NCI-H510A treated with DMSO at 0.1 percent for 48 hours (cell line): ENCODE data around the gene TIMM50.
"Not testable (repeated sequence)": the region's sequence is repeated elsewhere in the genome, so short reads cannot be mapped to it uniquely, and the experiment has no call there.

Experiments used
- DNase-seq: peaks from one replicate; lab custom pipeline; 2025; lab: John Stamatoyannopoulos, UW

Gene TIMM50

DNA sequence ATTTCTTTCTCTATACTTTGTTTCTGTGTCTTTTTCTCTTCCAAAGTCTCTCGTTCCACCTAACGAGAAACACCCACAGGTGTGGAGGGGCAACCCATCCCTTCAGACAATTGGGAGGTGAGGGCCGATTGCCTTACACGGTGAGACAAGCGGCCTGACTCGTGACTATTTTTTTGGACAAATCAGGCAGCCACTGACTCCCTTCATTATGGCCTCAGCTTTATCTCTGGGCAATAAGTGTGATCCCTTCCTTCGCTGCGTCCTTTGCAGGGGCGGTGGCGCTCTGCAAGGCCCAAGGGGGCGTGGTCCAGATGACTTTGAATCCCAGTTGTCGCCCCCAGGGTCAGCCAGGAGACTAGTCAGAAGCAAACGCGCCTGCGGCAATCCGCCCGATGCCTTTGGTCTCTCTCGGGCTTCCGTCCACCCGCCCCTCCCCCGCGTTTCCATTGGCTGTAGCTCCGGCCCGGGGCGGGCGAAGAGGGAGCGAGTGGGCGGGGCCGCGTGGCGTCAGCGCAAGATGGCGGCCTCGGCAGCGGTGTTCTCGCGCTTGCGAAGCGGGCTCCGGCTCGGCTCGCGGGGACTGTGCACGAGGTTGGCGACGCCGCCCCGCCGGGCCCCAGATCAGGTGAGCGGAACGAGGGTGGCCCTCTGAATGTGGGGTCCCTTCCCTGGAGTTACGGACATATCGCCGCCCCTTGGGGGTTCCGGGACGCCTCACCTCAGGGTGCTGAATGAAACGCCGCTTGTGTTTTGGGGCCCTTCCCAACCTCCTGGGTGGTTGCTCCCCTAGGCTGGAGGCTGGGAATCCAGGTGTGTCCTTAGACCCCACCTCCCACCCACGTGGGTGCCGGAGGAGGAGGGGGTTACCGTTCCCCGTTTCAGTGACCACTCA, at the start of gene TIMM50:
TSS of gene TIMM50 (plus strand) at position 502 of the 892 bp plus-strand sequence. CDS start at position 518, 16 bp downstream.
- DNase-seq, result peak; percentile 97

DNA sequence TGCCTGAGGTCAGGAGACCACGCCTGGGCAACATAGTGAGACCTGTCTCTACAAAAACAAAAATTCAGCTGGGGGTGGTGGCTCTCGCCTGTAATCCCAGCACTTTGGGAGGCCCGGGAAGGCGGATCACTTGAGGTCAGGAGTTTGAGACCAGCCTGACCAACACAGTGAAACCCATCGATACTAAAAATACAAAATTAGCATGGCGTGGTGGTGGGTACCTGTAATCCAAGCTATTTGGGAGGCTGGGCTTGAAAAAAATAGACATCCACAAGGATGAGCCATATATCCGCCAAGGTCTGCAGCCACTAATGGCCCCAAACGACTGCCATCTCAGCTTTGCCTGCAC, 48.0 kb upstream of the TIMM50 start:
- DNase-seq, result no peak

DNA sequence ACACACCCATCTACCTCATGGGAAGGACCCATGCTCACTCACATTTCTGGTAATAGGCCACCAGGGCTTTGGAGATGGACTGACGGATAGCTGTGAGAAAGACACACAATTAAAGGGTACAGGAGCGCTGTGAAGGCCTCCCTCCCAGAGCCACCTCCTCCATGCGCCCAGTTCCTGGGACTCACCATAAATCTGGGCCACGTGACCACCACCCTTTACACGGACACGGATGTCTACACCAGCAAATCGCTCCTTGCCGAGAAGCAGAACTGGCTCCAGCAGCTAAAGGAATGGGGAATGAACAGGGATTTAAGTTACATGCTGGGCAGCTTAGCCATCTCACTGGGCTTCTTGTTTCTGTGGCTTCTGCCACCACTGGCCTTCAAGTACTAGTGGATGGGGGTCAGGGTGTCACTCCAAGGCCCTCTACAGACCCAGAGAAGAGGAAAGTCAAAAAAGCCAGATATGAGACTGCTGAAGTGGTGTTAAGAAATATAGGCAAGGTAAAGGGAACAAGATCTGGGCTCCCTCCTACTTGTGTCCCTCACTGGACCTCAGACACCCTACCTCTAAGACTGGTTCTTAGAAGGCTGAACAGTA, 47.1 kb upstream of the TIMM50 start:
- DNase-seq, result no peak

DNA sequence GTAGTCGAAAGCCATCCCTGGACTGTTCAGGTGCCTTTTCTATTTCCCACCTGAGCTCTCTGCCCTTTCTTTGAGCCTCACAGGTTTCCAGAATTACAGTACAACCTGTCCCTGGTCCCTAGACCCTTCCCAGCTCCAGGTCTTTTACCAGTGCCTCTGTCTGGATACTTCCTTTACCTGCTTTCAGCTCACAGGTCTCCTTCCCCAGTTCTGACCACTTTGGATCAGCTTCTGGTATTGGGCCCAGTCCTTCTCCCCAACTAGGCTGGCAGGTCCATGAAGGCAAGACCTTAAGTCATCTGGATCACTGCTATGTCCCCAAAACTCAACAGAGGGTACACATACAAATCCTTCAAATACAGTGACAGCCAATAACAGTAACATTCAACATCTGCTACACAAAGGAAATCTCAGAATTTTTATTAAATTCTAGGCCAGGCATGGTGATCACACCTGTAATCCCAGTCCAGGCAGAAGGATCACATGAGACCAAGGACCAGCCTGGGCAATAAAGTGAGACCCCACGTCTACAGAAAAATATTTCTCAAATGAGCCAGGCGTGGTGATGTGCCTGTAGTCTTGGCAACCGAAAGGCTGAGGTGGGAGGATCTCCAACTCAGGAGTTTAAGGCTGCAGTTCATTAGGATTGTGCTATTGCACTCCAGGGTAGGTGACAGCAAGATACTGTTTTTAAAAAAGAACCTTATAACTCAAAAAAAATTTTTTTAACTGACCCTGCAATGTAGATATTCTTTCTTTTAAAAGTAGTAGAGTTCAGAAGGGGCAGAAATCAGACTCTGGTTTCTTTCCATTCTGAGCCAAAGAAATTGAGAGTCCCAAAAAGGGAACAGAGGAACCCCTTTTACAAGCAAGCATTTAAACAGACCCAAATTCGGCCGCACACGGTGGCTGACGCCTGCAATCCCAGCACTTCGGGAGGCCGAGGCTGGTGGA, 46.2 kb upstream of the TIMM50 start:
- no peak for DNase-seq

DNA sequence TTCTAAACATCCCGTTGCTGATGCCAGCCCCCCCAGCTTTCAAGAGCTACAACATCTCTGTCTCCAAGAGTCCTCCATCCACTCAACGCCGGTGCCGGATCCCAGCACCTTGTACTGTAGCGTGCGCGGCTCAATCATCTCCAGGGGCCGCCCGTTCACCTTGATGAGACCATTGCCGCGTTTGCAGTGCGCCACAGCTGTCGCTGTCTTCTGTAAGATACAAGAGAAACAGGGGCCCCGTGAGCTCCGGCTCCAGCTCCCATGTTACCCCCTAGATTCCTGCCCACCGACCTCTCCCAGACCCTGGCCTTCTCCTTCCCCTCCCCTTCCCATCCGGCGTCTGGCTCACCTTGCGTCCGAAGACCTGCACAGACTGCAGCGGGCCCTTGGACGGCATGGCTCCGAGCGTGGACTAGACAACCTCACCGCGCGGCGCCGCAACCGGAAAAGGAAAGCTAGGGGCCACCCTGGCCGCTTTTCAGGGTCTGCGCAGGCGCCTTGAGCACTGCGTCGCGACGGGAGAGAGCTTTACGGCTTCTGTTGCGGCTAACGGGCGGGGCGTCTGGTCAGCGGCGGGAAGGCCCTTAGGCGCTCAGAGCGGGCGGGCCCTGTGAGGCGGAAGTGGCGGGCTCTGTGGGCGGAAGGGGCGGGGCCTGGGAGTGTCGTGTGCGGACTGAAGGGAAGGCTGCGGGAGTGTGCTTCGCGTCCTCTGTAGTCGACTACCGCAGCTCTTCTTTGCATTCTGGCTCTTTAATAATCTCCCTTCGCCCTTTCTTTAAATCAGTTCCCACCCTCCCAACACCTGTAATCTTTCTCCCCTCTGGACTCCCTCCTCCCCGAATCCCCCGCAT, 44.9 kb upstream of the TIMM50 start, which contains the start of gene RPS16:
TSS of gene RPS16 (minus strand) at position 451 of the 851 bp plus-strand sequence. CDS start at position 397, 54 bp downstream.
- peak; percentile 97 for DNase-seq

DNA sequence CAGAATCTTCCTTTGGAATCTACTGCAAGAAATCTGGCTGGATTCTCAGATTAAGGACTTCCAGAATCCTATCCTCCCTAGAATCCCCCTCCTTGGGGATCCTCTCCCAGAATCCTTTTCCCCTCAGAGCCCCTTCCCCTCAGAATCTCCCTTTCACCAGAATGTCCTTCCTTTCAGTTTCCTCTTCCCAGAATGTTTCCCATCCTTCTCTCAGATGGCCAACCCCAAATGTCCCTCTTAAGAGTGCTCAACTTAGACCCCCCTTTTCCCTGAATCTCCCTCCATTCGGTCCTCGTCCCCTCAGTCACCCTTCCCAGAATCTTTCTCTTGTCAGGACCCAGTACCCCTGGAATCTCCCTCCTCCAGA, 44.3 kb upstream of the TIMM50 start:
- DNase-seq, result no peak

DNA sequence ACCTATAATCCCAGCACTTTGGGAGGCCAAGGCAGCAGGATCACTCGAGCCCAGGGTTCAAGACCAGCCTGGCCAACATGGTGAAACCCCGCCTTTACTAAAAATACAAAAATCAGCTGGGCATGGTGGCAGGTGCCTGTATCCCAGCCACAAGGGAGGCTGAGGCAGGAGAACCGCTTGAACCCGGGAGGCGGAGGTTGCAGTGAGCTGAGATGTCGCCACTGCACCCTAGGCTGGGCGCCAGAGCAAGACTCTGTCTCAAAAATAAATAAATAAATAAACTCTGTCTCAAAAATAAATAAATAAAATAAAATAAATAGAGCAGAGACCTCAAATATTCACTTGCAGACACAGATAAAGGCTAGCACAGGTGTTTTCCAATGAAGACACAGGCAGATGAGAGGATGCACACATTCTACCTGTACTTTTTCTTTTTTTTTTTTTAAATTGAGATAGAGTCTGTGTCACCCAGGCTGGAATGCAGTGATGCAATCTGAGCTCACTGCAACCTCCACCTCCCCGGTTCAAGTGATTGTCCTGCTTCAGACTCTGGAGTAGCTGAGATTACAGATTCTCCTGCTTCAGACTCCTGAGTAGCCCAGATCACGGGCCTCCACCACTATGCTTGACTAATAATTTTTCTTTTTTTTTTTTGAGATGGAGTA, 42.2 kb upstream of the TIMM50 start:
- no peak for DNase-seq

DNA sequence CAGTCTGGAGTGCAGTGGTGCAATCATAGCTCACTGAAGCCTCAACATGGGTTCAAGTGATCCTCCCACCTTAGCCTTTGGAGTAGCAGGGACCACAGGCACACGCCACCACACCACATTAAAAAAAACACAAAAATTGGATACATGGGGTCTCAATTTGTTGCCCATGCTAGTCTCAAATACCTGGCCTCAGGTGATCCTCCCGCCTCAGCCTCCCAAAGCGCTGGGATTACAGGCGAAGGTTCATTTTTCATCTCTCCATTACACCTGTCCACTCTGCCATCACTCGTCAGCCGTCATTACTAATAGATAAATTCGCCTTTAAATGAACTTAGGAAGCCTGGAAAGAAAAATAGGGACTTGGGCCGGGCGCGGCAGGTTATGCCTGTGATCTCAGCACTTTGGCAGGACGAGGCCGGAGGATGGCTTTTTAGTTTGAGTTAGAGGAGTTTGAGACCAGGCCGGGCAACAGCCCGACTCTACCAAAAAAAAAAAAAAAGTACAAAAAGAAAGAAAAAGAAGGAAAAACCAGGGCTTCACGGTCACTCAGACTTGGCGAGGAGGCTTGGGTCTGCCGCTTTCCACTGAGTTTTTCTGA, 35.9 kb upstream of the TIMM50 start:
- DNase-seq, result no peak

DNA sequence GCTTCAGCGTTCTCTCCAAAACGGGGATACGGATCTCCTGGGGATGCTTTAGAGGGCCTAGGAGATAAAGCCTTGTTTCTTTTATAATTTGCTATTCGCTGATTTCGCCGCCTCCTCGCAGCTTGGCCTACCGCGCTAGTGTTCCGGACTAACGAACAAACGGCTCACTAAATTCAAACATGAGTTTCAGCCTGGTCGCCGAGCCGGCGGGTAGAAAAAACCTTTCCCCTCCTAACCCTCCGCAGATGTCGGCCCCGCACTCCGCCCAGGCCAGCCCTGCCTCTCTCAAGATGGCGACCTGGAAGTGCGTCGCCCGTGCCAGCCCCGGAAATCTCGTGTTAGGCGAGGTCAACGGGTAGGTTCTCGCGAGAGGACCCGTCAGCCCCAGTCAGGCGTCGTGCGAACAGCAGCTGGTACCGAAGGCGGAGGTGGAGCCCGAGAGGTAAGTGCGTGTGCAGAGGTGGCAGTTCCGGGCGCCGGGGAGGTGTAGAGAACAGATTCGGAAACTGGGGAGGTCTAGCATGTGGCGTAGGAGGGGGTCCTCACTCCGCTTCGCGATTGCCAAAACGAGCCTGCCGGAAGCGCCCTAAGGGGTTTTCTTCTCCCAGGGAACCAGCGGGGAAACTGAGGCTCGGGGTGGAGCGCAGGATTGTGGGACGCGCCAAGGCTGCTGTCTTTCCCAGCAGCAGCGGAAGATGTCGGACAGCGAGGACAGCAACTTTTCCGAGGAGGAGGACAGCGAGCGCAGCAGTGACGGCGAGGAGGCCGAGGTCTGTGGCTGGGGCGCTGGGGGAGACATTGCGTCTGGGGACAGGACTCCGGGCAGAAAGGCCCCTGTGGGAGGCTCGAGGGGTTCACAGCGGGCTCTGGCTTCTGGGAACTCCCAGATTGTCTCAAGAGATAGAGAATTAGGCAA, 35.2 kb upstream of the TIMM50 start, which contains the start of gene SUPT5H:
TSS of gene SUPT5H (plus strand) at position 387 of the 916 bp plus-strand sequence. CDS start at position 696, 309 bp downstream.
- DNase-seq, result peak; percentile 89

DNA sequence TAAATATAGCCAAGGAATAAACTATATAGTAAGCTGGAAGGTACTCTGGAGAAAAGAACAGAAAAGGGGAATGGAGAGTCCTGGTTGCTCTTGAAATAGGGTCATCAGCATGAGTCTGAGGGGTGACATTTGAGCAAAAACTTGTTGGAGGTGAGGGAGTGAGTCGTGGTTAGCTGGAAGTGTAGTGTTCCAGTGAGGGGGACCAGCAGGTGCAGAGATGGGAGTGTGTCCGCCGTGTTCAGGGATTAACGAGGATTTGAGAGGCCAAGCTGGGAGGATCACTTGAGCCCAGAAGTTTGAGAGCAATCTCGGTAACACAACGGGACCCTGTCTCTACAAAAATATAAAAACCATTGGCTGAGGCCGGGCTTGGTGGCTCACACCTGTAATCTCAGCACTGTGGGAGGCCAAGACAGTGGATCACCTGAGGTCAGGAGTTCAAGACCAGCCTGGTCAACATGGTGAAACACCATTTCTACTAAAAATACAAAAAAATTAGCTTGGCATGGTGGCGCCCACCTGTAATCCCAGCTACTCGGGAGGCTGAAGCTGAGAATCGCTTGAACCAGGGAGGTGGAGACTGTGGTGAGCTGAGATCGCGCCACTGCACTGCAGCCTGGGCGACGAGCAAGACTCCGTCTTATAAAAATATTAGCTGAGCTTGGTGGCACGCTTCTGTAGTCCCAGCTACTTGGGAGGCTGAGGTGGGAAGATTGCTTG, 34.1 kb upstream of the TIMM50 start:
- no peak for DNase-seq

DNA sequence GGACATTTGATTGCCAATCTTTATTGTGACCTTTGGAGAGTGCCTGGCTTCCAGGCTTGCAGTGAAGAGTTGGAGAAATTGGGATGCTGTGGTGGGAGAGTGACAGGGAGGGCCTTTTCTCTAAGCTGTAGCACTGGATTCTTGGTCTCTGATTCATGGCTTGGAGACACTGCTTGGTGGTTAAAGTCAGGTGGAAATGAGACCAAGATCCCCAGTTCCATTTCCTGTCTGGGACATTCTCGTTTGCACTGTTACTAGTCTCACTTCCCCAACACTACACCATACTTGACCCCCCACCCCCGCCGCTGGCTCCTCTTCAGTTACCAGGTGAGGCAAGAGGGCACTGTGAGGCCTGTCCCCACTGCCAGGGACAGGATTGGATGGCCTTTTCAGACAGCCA, 32.4 kb upstream of the TIMM50 start:
- DNase-seq, result no peak

DNA sequence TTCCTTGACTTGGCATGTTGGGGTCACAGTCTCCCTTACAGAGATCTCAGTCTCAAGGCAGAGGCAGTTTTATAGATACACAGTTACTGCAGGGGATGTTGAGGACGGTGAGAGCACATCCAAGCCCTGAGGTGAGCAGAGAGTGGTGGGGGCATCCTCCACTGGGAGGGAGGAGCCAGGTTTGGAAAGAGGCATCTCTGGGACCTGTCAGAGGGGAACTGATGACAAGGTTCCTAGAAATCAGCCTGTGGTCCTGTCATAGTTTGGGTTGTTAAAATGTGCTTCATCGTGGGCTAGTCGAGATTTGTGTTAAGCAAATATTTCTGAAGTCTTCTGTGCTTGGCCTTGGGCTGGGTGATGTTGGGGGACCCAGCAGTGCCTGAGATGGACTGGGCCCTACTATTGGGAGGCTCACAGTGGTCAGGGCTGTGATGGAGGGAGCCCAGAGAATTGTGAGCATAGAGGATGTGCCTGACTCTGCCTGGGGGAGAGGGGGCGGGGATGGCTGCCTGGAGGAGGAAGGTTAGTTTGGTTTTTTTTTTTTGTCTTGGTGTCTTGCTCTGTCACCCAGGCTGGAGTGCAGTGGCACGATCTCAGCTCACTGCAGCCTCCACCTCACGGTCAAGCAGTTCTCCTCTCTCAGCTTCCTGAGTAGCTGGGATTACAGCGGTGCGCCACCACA, 31.4 kb upstream of the TIMM50 start:
- no peak for DNase-seq

DNA sequence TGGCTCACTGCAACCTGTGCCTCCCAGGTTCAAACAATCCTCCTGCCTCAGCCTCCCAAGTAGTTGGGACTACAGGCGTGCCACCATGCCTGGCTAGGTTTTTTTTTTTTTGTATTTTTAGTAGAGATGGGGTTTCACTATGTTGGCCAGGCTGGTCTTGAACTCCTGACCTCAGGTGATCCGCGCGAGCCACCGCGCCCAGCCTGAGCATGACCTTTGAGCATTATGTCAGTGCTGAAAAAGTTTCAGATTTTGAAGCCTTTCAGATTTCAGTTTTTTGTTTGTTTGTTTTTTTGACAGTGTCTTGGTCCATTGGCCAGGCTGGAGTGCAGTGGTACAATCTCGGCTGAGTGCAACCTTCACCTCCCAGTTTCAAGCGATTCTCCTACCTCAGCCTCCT, 29.4 kb upstream of the TIMM50 start:
- DNase-seq, result not testable (repeated sequence)

DNA sequence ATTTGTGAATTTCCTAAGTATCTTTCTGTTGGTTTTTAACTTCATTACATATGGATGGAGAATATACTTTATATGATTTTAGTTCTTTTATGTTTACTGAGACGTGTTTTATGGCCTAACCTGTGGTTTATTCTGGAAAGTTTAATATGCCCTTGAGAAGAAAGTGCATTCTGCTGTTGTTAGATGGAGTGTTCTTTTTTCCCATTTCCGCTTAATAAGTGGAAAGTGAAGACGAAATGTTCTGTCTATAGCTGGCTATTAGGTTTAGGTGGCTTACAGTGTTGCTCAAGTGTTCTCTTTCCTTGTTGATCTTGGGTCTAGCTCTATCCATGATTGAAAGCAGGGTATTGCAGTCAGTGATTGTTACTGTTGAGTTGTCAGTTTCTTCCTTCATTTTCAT, 17.2 kb upstream of the TIMM50 start:
- no peak for DNase-seq

DNA sequence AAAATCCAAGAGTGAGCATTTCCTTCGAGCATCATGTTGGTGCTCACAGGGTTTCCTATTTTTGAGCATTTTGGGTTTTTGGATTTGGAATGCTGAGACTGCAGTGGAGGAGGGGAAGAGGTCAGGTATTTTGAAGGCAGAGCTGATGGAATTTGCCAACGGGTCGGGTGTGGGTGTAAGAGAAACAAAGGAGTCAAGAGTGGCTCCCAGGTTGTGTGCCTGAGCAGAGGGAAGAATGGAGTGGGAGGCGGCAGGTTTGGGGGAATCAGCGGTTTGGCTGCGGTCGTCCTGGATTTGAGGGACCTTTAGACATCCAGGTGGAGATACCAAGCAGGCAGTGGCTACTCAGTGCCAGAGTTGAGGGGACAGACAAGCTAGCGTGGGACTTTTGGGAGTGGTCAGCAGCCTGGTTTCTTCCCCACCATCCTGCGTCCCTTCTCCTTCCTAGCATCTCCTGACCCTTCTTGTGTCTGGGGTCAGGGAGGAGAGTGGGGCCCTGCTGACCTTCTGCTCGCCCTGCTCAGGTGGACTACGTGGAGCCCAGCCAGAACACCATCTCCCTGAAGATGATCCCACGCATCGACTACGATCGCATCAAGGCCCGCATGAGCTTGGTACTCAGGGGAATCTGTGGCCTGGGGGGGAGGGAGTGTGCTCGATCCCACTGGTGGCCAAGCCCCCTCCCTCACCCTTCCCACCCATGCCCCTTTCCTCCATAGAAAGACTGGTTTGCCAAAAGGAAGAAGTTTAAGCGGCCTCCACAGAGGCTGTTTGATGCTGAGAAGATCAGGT, 14.5 kb upstream of the TIMM50 start:
- no peak for DNase-seq

DNA sequence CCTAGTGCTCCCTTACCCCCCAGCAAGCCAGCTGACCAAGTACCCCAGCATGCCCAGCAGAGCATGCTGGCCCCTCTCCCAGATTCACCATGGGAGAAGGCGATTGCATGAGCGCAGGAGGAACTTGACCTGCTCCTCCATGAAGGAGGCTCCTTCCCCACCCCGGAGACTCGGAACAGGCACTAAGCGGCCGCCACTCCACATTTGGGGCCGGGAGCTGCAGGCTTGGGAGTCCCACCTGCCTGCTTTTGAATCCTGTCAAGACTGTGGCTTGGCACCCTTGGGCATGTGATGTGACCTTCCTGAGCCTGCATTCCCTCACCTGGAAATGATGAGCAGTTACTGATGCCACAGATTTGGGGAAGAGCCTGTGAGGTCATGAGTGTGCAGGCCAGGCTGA, 12.7 kb upstream of the TIMM50 start:
- DNase-seq, result no peak

DNA sequence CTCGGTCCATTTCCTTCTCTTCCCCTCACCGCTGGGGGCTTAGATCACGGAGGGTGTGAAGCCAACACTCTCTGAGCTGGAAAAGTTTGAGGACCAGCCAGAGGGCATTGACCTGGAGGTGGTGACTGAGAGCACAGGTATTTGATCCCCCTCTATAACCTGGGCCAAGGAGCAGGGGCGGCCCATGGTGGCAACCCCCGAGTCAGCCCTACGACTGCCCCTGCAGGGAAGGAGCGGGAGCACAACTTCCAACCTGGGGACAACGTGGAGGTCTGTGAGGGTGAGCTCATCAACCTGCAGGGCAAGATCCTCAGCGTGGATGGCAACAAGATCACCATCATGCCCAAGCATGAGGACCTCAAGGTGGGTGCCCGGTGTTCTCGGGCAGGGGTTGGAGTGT, 11.6 kb upstream of the TIMM50 start:
- DNase-seq, result no peak
